HCEC 1CT (cell line): ENCODE data around the gene ARL8A.

Experiments used
- DNase-seq: peaks from one replicate; pipeline ENCODE4 v3.0.0-alpha.2; 2017

Gene ARL8A

GRCh38 chr1:202107801-202108731, 36.5 kb downstream of the ARL8A start:
- DNase-seq: no peak

DNA sequence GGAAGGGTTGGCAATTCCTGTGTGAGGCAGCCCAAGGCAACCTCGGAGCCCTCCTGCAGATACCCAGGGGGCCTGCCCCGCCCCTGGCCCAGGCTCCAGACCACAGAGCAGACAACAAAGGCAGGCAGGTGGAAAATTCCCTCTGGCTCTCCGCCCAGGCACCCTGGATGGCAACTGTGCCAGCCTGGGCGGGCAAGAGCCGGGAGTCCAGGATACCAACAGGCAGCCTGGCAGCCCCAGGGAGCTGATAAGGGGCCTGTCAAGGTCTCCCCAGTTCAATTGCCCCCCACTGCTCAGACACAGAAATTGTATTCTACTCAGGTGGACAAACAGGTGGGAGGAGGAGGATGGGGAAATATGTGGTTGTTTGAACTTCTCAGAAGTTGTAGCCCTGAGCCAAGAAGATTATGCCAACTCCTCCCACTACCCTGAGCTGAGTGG, 37.2 kb downstream of the ARL8A start:
- DNase-seq: no peak

DNA sequence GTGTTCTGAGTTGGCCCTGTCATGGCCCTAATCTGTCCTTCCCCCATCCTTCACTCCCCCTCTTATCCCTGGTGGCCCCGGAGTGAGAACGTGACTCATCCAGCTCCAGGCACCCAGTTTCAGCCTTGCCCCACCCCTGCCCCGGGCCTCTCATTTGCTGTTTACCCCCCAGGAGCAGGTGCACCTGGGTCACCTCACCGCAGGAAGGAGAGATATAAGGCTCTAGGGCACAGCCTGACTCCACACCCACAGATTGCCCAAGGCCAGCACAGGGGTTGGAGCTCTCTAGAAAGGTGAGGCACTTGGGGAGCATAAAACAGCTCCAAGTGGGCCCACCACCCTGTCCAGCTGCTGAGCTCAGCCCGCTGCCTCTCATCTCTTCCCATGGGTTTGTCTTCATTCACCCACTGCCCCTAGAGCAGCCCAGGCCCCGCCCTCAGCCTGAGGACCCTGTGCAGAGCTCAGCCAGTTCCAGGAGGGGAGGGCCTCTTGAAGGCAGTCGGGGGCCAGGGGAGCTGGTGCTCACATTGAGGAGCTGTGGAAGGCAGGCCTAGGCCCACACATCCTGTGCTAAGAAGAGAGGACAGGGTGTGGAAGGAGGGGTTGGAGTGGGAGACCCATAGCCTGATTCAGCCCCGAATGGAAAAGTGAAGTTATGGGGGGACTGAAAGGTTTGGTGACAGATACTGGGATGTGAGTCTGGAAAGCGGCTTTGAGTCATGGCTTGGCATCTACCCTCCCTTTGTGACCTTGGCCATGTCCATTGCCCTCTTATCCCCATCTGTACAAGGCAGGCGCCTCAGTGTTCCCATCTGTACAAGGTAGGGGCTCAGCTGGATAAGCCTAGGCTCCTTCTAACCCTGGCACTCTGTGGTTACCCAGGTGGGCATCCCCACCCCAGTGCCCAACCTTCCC, 37.9 kb downstream of the ARL8A start:
- no peak for DNase-seq

DNA sequence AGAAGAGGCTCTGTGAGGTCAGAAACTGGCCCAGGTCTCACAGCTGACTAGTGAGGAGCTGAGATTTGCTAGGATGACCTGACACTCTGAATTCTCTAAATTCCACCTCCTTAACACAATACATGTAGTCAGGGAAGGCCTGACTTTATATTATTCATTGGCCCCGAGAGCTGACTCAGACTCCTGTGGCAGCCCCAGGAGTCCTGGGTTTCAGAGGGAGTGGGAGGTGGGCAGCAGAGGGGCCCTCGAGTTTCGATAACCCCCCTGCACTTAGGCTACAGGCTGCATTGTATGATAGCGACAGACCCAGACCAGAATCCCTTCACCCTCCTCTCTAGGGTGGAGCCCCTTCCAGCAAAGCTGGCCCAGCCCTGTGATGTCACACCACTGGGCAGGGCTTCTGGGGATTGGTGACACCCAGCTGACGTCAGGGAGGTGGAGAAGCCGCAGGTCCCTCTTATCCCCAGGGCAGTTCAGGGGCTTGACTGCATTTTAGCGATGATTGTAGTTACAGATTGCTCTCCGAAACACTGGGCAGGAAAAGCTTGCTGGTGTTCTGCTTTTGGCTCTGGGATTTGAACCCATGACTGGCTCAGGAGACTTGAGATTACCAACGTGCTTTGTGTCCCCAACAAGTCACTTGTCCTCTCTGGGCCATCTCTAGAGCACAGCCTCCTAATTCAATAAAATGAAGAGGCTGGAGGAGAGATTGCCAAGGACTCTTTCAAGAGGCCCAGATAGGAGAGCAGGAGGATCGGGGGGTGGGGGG, 38.8 kb downstream of the ARL8A start:
- peak; percentile 29 for DNase-seq

- DNase-seq: no peak
These were observed 40.5 kb downstream of the ARL8A start for GRCh38 chr1:202104073-202104472.

DNA sequence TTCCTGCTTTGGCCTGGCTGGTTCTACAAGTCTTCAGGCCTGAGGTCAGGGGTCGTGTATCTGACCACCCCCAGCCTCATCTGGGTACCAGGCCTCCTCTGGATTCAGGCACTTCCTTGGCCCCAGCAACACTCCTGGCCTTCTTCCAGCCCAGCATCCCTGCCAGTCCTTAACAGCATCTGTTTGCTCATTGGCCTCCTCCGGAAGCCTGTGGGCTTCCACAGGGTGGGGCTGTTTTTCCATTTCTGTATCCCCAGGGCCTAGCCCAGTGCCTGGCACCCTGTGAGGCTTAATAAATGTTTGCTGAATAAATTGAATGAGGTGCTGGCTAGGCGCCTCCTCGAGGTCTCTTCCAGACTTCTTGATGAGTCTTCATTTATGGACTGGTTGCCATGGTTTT, 43.4 kb downstream of the ARL8A start:
- DNase-seq: no peak

DNA sequence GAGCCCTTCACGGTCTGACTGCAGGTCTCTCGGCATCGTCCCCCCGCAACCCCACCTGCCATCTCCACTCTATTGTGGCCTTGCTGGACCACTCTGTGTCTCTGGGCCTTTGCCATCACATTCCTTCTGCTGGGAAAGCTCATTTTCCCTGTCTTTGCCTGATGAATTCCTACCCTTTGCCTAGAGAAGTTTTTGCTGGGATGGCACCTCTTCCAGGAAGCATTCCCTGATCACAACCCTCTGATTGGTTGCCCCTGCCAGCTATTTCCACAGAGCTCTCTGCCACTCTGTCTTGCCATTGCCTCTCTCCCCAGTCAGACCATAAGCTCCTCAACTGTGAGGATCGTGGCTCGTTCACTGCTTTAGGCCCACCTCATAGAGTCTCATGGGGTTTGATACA, 50.7 kb downstream of the ARL8A start:
- no peak for DNase-seq

DNA sequence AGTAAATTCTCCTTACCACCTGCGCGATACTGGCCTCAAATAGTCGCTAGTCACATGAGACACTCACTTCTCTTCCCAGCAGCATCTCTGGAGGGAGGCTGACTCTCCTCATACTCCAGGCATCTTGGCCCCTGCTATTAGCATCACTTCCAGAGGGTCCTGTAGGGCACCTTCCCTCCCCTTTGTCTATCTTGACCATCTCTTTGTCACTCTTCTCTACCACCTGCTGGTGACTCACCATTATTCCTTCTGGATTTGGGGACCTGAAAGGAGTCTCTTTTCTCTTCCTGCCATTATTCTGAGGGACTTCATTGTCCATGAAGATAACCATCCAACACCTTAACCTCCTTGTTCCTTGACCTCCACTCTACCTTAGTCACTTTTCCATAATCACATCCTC, 53.5 kb downstream of the ARL8A start:
- no peak for DNase-seq

DNA sequence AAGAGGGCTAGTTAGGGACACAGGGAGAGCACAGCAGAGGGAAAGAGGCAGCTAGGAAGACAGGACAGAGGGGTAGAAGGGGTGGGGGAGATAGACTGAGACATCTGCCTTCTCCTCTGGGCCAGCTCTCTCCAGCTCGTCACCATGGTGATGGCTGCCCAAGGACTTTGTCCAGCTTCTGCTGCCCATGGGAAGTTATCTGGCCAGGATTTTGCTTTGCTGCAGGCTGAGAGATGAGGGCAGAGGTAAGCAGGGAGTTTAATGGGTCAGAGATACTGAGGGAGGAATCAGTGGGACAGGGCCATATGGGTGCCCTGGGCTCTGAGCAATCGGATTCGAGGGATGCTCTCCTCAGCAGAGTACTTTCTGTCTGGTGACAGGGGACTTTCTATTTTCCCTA, 56.3 kb downstream of the ARL8A start:
- no peak for DNase-seq

DNA sequence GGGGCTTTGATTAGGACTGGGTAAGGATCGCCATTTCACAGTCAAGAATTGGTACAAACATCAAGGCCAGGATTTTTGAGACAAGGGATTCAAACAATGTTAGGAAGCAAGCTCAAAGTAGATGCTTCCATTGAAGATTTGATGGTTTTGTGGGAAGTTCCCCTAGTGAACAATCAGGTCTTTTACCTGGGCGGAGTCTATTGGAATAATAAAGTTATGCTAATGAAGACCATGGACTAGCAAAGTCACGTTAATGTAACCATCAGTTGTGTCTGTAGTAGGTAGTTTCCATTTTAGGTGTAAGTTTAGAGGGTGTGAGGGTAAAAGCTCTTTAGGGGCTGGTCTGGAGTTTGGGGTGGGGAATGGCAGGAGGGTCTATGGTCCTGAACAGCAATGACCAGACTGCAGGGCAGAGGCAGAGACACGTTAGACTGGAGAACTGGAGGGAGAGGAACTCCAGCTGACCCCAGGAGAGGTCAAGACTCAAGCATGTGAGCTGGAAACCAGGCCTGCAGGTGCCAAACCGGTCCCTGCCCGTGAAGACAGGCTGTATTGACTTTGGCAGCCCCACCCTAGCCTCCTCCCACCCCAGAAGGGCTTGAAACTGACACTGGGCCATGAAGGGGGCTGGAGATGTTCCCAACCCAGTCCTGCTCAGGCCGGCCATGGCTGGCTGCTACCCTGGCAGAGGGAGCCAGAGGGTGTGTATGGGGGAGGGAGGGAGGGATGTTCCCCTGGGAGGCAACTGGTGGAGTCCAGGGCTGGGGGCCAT, 57.8 kb downstream of the ARL8A start:
- DNase-seq: no peak

GRCh38 chr1:202085682-202086373, 58.7 kb downstream of the ARL8A start:
- DNase-seq: no peak

DNA sequence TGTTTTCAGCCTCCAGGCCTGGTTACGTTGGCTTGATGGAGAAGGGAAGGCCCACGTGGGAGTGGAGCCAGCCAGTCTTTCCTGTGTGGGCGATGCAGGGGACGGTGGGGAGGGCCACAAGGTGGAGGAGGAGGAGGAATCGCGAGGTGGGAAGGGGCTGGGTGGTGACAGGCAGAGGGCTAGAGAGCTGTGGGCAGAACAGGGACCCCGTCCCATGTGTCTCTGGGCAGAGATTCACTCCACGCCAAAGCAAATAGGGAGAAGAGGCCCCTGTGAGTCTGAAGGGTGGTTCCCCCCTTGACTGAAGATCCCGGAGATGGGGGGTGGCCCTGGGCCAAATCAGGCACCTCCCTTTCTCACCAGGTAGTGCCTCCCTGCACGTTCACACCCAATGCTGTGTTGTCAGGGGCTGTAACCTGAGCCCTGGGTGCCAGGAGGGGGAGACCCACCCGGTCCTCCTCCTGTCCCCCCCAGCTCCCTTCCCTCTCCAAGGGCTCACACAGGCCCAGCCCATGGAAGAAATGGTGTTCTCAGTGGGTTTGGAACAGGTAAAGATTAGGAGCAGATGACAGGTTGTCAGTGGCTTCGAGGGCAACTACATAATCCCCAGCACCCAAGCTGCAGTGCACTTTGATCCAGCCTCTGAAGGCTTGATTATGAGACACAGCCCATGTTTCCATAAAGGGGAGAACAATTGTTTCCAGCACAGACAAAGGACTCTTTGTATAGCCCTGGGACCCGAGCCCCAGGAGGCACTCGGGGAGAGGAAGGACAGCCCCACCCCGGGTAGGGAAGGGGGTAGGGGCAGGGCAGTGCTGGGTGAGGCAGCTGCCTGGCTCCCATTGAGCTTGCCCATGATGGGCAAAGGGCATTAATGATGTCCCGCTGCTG, 59.5 kb downstream of the ARL8A start:
- DNase-seq: no peak
